ENCODE results near the gene LARP7.
"Not testable (repeated sequence)": the region's sequence is repeated elsewhere in the genome, so short reads cannot be mapped to it uniquely, and the experiment has no call there.

The LARP7 gene

DNA sequence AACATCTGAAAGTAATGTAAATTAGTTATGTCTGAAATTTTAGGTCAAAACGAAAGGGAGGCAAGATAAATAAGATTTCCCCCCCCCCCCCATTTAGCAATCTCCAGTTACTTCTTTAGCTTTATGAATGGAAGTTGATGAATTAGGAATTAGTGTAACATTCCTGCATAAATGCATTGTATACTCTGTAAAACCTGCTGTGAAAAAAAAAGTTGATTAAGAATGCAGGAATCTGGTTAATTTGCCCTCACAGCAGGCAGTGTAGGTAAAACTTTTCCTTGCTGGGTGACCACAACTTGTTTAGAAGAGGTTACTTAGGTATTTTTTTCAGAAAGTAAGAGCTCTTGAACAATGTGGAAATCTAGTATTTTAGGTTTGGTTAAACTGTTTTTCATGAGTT, 15.3 kb downstream of the LARP7 start:
- H3K9me3 ChIP-seq: no peaks in the 10 kb centered on the region
- H3K4me1 ChIP-seq: no peaks in the 10 kb centered on the region
- H3K27ac ChIP-seq: no peak overlapping the region
- TF ChIP-seq, protein P1, sequence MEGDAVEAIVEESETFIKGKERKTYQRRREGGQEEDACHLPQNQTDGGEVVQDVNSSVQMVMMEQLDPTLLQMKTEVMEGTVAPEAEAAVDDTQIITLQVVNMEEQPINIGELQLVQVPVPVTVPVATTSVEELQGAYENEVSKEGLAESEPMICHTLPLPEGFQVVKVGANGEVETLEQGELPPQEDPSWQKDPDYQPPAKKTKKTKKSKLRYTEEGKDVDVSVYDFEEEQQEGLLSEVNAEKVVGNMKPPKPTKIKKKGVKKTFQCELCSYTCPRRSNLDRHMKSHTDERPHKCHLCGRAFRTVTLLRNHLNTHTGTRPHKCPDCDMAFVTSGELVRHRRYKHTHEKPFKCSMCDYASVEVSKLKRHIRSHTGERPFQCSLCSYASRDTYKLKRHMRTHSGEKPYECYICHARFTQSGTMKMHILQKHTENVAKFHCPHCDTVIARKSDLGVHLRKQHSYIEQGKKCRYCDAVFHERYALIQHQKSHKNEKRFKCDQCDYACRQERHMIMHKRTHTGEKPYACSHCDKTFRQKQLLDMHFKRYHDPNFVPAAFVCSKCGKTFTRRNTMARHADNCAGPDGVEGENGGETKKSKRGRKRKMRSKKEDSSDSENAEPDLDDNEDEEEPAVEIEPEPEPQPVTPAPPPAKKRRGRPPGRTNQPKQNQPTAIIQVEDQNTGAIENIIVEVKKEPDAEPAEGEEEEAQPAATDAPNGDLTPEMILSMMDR (IDR thresholded peaks at IDR 0.05): no peak
- intact Hi-C loops (cut with DNase I; ENCODE audit: low total_unique reads): no loop called here
- no peak overlapping the region for H3K4me3 ChIP-seq
- DNase-seq: no peak
- H3K36me3 ChIP-seq: peaks cover 74 to 91% (median 86%) of the 10 kb centered on the region in 3 donors
- no peaks in the 10 kb centered on the region for H3K27me3 ChIP-seq

DNA sequence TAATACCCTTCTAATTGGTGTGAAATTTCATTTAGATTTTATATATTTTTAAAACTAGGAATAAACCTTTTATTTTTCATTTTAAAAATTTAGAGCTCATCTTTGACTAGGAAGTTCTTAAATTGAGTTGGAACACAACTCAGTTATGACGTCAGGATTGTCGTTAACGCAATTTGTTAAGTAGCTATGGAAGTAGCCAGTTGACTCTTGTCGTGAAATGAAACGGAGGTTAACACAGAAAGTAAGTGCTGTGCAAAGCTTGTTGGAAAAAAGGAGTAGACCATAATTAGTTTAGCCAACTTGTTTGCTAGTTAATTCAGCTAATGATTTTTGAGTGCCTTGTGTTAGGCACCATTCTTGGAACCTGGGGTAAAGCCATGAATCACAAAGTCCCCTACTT, 18.3 kb downstream of the LARP7 start:
- H3K4me1 ChIP-seq: no peaks in the 10 kb centered on the region
- H3K36me3 ChIP-seq: peaks cover 76 to 84% (median 82%) of the 10 kb centered on the region in 3 donors
- TF ChIP-seq, protein P1 (IDR thresholded peaks at IDR 0.05): no peak

DNA sequence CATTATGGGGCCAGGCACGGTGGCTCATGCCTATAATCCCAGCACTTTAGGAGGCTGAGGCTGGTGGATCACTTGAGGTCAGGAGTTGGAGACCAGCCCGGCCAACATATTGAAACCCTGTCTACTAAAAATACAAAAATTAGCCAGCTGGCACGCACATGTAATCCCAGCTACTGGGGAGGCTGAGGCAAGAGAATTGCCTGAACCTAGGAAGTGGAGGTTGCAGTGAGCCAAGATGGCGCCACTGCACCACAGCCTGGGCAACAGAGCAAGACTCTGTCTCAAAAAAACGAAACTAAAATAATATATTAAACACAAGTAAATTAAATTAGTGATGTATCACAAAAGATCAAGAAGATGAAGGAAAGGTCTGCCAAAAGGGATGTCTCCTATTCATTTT, 19.2 kb downstream of the LARP7 start:
- DNase-seq; H3K27me3 ChIP-seq; H3K27ac ChIP-seq; H3K4me1 ChIP-seq; intact Hi-C loops (cut with DNase I; ENCODE audit: low total_unique reads); H3K9me3 ChIP-seq; H3K4me3 ChIP-seq: not testable (repeated sequence)
- H3K36me3 ChIP-seq: peaks cover 68 to 76% (median 74%) of the 10 kb centered on the region in 3 donors

More for the DNA sequence above, 18.3 kb downstream of the LARP7 start:
- H3K9me3 ChIP-seq: no peaks in the 10 kb centered on the region
- H3K27ac ChIP-seq: no peak overlapping the region
- H3K27me3 ChIP-seq: no peaks in the 10 kb centered on the region
- intact Hi-C loops (cut with DNase I; ENCODE audit: low total_unique reads): no loop called here
- no peak for DNase-seq
- no peak overlapping the region for H3K4me3 ChIP-seq

DNA sequence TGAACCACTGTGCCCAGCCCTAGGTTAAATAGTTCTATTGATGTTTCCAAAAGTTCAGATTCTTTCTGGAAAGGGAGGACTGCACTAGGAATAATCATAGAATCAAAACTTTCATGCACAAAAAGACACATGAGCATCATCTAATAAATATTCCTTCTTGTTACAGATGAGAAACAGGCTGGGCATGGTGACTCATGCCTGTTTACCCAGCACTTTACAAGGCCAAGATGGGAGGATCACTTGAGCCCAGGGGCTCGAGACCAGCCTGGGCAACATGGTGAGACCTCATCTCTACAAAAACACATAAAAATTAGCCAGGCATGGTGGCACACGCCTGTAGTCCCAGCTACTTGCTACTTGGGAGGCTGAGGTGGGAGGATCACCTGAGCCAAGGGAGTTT, 27.7 kb downstream of the LARP7 start:
- Histone ChIP-seq H3K4me3 (no peak overlapping the region), H3K9me3 (no peaks in the 10 kb centered on the region), H3K27ac (no peak overlapping the region), H3K36me3 (peaks cover 0 to 7% (median 0%) of the 10 kb centered on the region in 3 donors), H3K27me3 (no peaks in the 10 kb centered on the region), H3K4me1 (no peaks in the 10 kb centered on the region)
- intact Hi-C loops (cut with DNase I; ENCODE audit: low total_unique reads): no loop called here
- TF ChIP-seq, protein P1 (IDR thresholded peaks at IDR 0.05): no peak
- no peak for DNase-seq

DNA sequence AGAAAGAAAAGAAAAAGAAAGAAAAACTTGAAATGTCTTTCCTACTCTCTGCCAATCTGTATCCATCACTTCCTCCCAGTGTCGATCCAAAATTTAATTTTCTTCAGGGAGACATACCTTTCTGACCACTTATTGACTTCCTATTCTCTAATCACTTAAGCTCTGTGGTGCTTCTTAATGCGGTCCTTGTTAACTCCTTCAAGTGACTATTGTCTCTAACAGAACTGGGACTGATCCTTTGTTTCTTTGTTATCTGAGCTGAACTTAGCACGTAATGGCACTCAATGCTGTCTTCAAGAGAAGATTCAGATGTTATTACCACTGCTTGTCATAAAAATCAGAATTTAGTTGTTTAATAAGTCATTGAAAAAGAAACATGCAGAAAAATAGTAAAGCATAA, 31.2 kb downstream of the LARP7 start:
- TF ChIP-seq, protein P1 (IDR thresholded peaks at IDR 0.05): no peak
- intact Hi-C loops (cut with DNase I; ENCODE audit: low total_unique reads): no loop called here
- no peak overlapping the region for H3K4me3 ChIP-seq
- H3K9me3 ChIP-seq: no peaks in the 10 kb centered on the region
- H3K27ac ChIP-seq: no peak overlapping the region
- DNase-seq: no peak
- peaks cover 0 to 7% (median 0%) of the 10 kb centered on the region in 3 donors for H3K36me3 ChIP-seq
- H3K4me1 ChIP-seq: peaks cover 0 to 11% (median 3%) of the 10 kb centered on the region in 4 donors
- H3K27me3 ChIP-seq: no peaks in the 10 kb centered on the region

DNA sequence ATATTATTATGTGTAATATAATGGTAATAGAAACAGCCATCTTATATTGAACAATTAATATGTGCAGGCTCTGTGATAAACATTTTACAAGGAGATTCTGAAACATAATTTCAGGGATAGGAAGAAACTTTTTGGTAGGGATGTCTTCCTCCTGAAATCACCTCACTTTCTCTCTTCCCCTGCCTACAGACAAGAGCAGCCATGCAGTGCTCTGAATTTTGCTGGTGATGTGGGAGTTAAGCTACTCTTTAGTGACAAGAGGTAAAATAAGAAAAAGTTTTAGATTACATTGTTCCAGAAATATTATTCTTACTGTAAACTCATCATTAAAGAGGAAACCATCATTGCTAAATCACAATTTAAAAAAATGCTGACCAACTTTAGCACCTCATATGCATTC, 36.1 kb downstream of the LARP7 start:
- H3K9me3 ChIP-seq: no peaks in the 10 kb centered on the region
- TF ChIP-seq, protein P1 (IDR thresholded peaks at IDR 0.05): no peak
- H3K4me3 ChIP-seq: no peak overlapping the region
- no peak overlapping the region for H3K27ac ChIP-seq
- H3K36me3 ChIP-seq: no peaks in the 10 kb centered on the region
- no peaks in the 10 kb centered on the region for H3K27me3 ChIP-seq
- peaks cover 0 to 11% (median 3%) of the 10 kb centered on the region in 4 donors for H3K4me1 ChIP-seq
- DNase-seq: no peak
- intact Hi-C loops (cut with DNase I; ENCODE audit: low total_unique reads): loop anchor here (1.0 kb wide), 1 partner anchor 13 kb away; no protein-coding TSS in a partner anchor
